ENCODE measurements around the gene S1PR5. TPM values are rescaled to one million over a fixed set of nuclear protein-coding genes. Genes with fewer than 3 reads are reported as not detected.
A peak's percentile ranks its signal among the peaks of the same experiment; 100 is the strongest.

The S1PR5 gene
- total and polyA plus RNA-seq, 4 experiments from 2014 or later: 1.3 to 3.1 (median 1.7) TPM

- Mint-ChIP-seq H3K4me1 (peaks cover 4 to 20% (median 7%) of the 10 kb centered on the region in 4 donors), H3K36me3 (no peaks in the 10 kb centered on the region), H3K27ac (peak overlapping the region in 5 of 7 donors; percentile 8 to 85 (median 57)), H3K27me3 (no peaks in the 10 kb centered on the region), H3K4me3 (peak overlapping the region in 7 of 8 donors; percentile 21 to 79 (median 66)), H3K9me3 (no peaks in the 10 kb centered on the region)
- intact Hi-C loops (cut with micrococcal nuclease): loop anchor here (2.0 kb wide), 2 partner anchors 24 to 74 kb away; partner anchors contain the start of gene KEAP1
- DNase-seq: no peak
- CTCF ChIA-PET (ENCODE audit: partially characterized antibody): interaction anchor here (0.9 to 1.4 kb wide), 9 partner anchors 12 to 208 kb away, joined by 3 to 6 read pairs (median 3); partner anchors contain the start of gene ICAM1
- Histone ChIP-seq H3K4me3 (ENCODE audit: low read length in 2 of 2) (peak overlapping the region in 1 of 2 donors; percentile 38), H3K36me3 (ENCODE audit: insufficient read depth, low read length) (no peaks in the 10 kb centered on the region), H3K9me3 (ENCODE audit: control insufficient read depth in 1 of 2, low read length in 2 of 2) (no peaks in the 10 kb centered on the region), H3K27ac (ENCODE audit: low read depth, low read length) (no peak overlapping the region), H3K27me3 (ENCODE audit: insufficient read depth, low read length) (no peaks in the 10 kb centered on the region), H3K4me1 (ENCODE audit: insufficient read depth, low read length) (peaks cover 13% of the 10 kb centered on the region)
- POLR2A ChIA-PET (ENCODE audit: partially characterized antibody): interaction anchor here (1.0 kb wide), 1 partner anchor 70 kb away, joined by 3 read pairs; no protein-coding TSS in a partner anchor
These were observed 38.8 kb downstream of the S1PR5 start for GRCh38 chr19:10478476-10478875.

GRCh38 chr19:10474962-10475451 lies 42.2 kb downstream of the S1PR5 start:
- no peaks in the 10 kb centered on the region for H3K36me3 ChIP-seq (ENCODE audit: insufficient read depth, low read length)
- Mint-ChIP-seq H3K36me3 (no peaks in the 10 kb centered on the region), H3K9me3 (no peaks in the 10 kb centered on the region), H3K4me3 (no peak overlapping the region), H3K4me1 (peaks cover 3 to 20% (median 7%) of the 10 kb centered on the region in 4 donors), H3K27me3 (peaks cover 0 to 2% of the 10 kb centered on the region in 2 donors), H3K27ac (no peak overlapping the region)
- H3K4me1 ChIP-seq (ENCODE audit: insufficient read depth, low read length): peaks cover 13% of the 10 kb centered on the region
- H3K9me3 ChIP-seq (ENCODE audit: control insufficient read depth in 1 of 2, low read length in 2 of 2): no peaks in the 10 kb centered on the region
- DNase-seq: no peak
- no peaks in the 10 kb centered on the region for H3K27me3 ChIP-seq (ENCODE audit: insufficient read depth, low read length)
- CTCF ChIA-PET (ENCODE audit: partially characterized antibody): interaction anchor here (0.7 to 1.5 kb wide), 2 partner anchors 10 to 12 kb away, joined by 3 to 7 read pairs; no protein-coding TSS in a partner anchor
- no peak overlapping the region for H3K27ac ChIP-seq (ENCODE audit: low read depth, low read length)
- POLR2A ChIA-PET (ENCODE audit: partially characterized antibody): no interaction called here
- intact Hi-C loops (cut with micrococcal nuclease): no loop called here
- H3K4me3 ChIP-seq (ENCODE audit: low read length in 2 of 2): no peak overlapping the region

GRCh38 chr19:10473192-10473591 lies 44.1 kb downstream of the S1PR5 start:
- Mint-ChIP-seq H3K4me3 (no peak overlapping the region), H3K9me3 (peaks cover 0 to 2% (median 0%) of the 10 kb centered on the region in 8 donors), H3K36me3 (no peaks in the 10 kb centered on the region), H3K27ac (peak overlapping the region in 1 of 7 donors; percentile 13), H3K27me3 (peaks cover 0 to 2% of the 10 kb centered on the region in 2 donors), H3K4me1 (peaks cover 0 to 4% (median under 1%) of the 10 kb centered on the region in 4 donors)
- no peak for DNase-seq
- H3K4me1 ChIP-seq (ENCODE audit: insufficient read depth, low read length): peaks cover 1% of the 10 kb centered on the region
- H3K9me3 ChIP-seq (ENCODE audit: control insufficient read depth in 1 of 2, low read length in 2 of 2): no peaks in the 10 kb centered on the region
- ChIA-PET CTCF (ENCODE audit: partially characterized antibody) (interaction anchor here (0.9 to 2.2 kb wide), 5 partner anchors 19 to 227 kb away, joined by 3 to 6 read pairs (median 4); no protein-coding TSS in a partner anchor), POLR2A (ENCODE audit: partially characterized antibody) (no interaction called here)
- intact Hi-C loops (cut with micrococcal nuclease): no loop called here
- no peaks in the 10 kb centered on the region for H3K36me3 ChIP-seq (ENCODE audit: insufficient read depth, low read length)
- no peaks in the 10 kb centered on the region for H3K27me3 ChIP-seq (ENCODE audit: insufficient read depth, low read length)
- H3K27ac ChIP-seq (ENCODE audit: low read depth, low read length): no peak overlapping the region
- no peak overlapping the region for H3K4me3 ChIP-seq (ENCODE audit: low read length in 2 of 2)

GRCh38 chr19:10471909-10472308 lies 45.3 kb downstream of the S1PR5 start:
- H3K36me3 ChIP-seq (ENCODE audit: insufficient read depth, low read length): no peaks in the 10 kb centered on the region
- H3K4me3 Mint-ChIP-seq: no peak overlapping the region
- H3K27me3 Mint-ChIP-seq: peaks cover 0 to 2% of the 10 kb centered on the region in 2 donors
- H3K27me3 ChIP-seq (ENCODE audit: insufficient read depth, low read length): no peaks in the 10 kb centered on the region
- peaks cover 0 to under 1% of the 10 kb centered on the region in 2 donors for H3K36me3 Mint-ChIP-seq
- H3K4me1 ChIP-seq (ENCODE audit: insufficient read depth, low read length): no peaks in the 10 kb centered on the region
- H3K9me3 Mint-ChIP-seq: peaks cover 0 to 2% (median 0%) of the 10 kb centered on the region in 8 donors
- no peaks in the 10 kb centered on the region for H3K4me1 Mint-ChIP-seq
- no peaks in the 10 kb centered on the region for H3K9me3 ChIP-seq (ENCODE audit: control insufficient read depth in 1 of 2, low read length in 2 of 2)
- CTCF ChIA-PET (ENCODE audit: partially characterized antibody): interaction anchor here (0.9 to 2.2 kb wide), 8 partner anchors 12 to 351 kb away, joined by 3 to 6 read pairs (median 4); no protein-coding TSS in a partner anchor
- DNase-seq: peak in 2 of 5 donors; percentile 13 to 18
- H3K27ac ChIP-seq (ENCODE audit: low read depth, low read length): no peak overlapping the region
- no peak overlapping the region for H3K27ac Mint-ChIP-seq
- H3K4me3 ChIP-seq (ENCODE audit: low read length in 2 of 2): no peak overlapping the region
- POLR2A ChIA-PET (ENCODE audit: partially characterized antibody): no interaction called here
- intact Hi-C loops (cut with micrococcal nuclease): no loop called here

GRCh38 chr19:10468133-10468532 lies 49.1 kb downstream of the S1PR5 start:
- Mint-ChIP-seq H3K4me3 (no peak overlapping the region), H3K4me1 (no peaks in the 10 kb centered on the region), H3K36me3 (peaks cover 3% of the 10 kb centered on the region in 2 donors), H3K27ac (no peak overlapping the region), H3K27me3 (no peaks in the 10 kb centered on the region), H3K9me3 (peaks cover 0 to 2% (median 0%) of the 10 kb centered on the region in 8 donors)
- H3K4me3 ChIP-seq (ENCODE audit: low read length in 2 of 2): no peak overlapping the region
- H3K36me3 ChIP-seq (ENCODE audit: insufficient read depth, low read length): no peaks in the 10 kb centered on the region
- intact Hi-C loops (cut with micrococcal nuclease): no loop called here
- H3K9me3 ChIP-seq (ENCODE audit: control insufficient read depth in 1 of 2, low read length in 2 of 2): no peaks in the 10 kb centered on the region
- H3K4me1 ChIP-seq (ENCODE audit: insufficient read depth, low read length): no peaks in the 10 kb centered on the region
- no peak for DNase-seq
- CTCF ChIA-PET (ENCODE audit: partially characterized antibody): interaction anchor here (0.6 kb wide), 1 partner anchor 471 kb away, joined by 3 read pairs; no protein-coding TSS in a partner anchor
- POLR2A ChIA-PET (ENCODE audit: partially characterized antibody): no interaction called here
- no peak overlapping the region for H3K27ac ChIP-seq (ENCODE audit: low read depth, low read length)
- H3K27me3 ChIP-seq (ENCODE audit: insufficient read depth, low read length): no peaks in the 10 kb centered on the region

GRCh38 chr19:10467104-10467706 lies 50.0 kb downstream of the S1PR5 start:
- intact Hi-C loops (cut with micrococcal nuclease): no loop called here
- no peak overlapping the region for H3K27ac ChIP-seq (ENCODE audit: low read depth, low read length)

GRCh38 chr19:10464456-10464855 lies 52.8 kb downstream of the S1PR5 start:
- Histone ChIP-seq H3K36me3 (ENCODE audit: insufficient read depth, low read length) (no peaks in the 10 kb centered on the region), H3K4me3 (ENCODE audit: low read length in 2 of 2) (no peak overlapping the region), H3K9me3 (ENCODE audit: control insufficient read depth in 1 of 2, low read length in 2 of 2) (no peaks in the 10 kb centered on the region), H3K27me3 (ENCODE audit: insufficient read depth, low read length) (no peaks in the 10 kb centered on the region), H3K27ac (ENCODE audit: low read depth, low read length) (no peak overlapping the region), H3K4me1 (ENCODE audit: insufficient read depth, low read length) (peaks cover 7% of the 10 kb centered on the region)
- POLR2A ChIA-PET (ENCODE audit: partially characterized antibody): no interaction called here
- CTCF ChIA-PET (ENCODE audit: partially characterized antibody): no interaction called here
- no peak for DNase-seq
- Mint-ChIP-seq H3K36me3 (peaks cover 3% of the 10 kb centered on the region in 2 donors), H3K4me1 (peaks cover 0 to 10% (median 6%) of the 10 kb centered on the region in 4 donors), H3K27ac (no peak overlapping the region), H3K4me3 (no peak overlapping the region), H3K9me3 (peaks cover 0 to 2% (median 0%) of the 10 kb centered on the region in 8 donors), H3K27me3 (no peaks in the 10 kb centered on the region)
- intact Hi-C loops (cut with micrococcal nuclease): no loop called here

More at GRCh38 chr19:10467104-10467706, 50.0 kb downstream of the S1PR5 start:
- ChIA-PET CTCF (ENCODE audit: partially characterized antibody) (no interaction called here), POLR2A (ENCODE audit: partially characterized antibody) (no interaction called here)
- H3K27me3 ChIP-seq (ENCODE audit: insufficient read depth, low read length): no peaks in the 10 kb centered on the region
- Mint-ChIP-seq H3K36me3 (peaks cover 3% of the 10 kb centered on the region in 2 donors), H3K4me1 (peaks cover 0 to 6% (median 1%) of the 10 kb centered on the region in 4 donors), H3K4me3 (no peak overlapping the region), H3K27me3 (no peaks in the 10 kb centered on the region), H3K27ac (peak overlapping the region in 2 of 7 donors; percentile 27 to 57), H3K9me3 (peaks cover 0 to 2% (median 0%) of the 10 kb centered on the region in 8 donors)
- H3K9me3 ChIP-seq (ENCODE audit: control insufficient read depth in 1 of 2, low read length in 2 of 2): no peaks in the 10 kb centered on the region
- H3K4me3 ChIP-seq (ENCODE audit: low read length in 2 of 2): no peak overlapping the region
- H3K36me3 ChIP-seq (ENCODE audit: insufficient read depth, low read length): no peaks in the 10 kb centered on the region
- DNase-seq: no peak
- H3K4me1 ChIP-seq (ENCODE audit: insufficient read depth, low read length): no peaks in the 10 kb centered on the region

All from CD4-positive, alpha-beta memory T cell (primary cell).